ENCODE results near the gene OR2S2.
"Not testable (repeated sequence)": the region's sequence is repeated elsewhere in the genome, so short reads cannot be mapped to it uniquely, and the experiment has no call there.

OR2S2 gene, protein sequence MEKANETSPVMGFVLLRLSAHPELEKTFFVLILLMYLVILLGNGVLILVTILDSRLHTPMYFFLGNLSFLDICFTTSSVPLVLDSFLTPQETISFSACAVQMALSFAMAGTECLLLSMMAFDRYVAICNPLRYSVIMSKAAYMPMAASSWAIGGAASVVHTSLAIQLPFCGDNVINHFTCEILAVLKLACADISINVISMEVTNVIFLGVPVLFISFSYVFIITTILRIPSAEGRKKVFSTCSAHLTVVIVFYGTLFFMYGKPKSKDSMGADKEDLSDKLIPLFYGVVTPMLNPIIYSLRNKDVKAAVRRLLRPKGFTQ

DNA sequence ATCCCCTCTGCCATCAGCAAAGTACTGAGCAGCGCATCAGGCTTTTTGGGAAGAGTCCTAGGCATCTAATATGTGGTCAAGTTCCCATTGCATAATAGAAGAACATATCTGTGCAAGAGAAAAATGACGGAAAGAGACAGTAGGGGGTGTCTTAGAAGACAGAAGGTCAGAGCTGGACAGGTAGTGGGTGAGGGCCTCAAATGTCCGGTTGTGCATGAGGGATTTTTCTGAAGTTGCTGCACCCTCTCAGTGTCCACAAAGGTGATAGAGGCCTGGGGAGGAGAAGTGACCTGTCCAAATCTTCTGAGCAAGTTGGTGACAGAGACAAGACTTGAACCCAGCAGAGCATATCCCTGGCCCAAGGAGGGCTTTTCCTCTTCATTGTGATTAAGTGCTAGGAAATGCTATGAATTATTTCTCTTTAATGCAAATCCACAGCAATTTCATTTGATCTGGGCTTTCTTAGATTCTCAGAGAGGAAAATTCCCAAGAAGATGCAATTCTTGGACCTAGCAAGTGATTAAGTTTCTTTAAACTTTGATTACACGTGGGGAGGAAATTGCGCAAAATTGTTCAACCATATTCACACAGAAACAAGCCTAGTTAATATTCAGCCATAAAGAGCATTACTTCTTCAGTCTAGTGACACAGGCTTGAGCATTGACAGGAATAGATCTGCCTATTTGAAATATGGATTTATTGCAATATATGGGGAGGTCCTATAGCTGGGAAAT is at the start of gene OR2S2:
Gene OR2S2, minus strand, starts transcription at position 51 of the 734 bp plus-strand sequence. CDS start 56 bp downstream, outside the sequence.
- no peak for DNase-seq

DNA sequence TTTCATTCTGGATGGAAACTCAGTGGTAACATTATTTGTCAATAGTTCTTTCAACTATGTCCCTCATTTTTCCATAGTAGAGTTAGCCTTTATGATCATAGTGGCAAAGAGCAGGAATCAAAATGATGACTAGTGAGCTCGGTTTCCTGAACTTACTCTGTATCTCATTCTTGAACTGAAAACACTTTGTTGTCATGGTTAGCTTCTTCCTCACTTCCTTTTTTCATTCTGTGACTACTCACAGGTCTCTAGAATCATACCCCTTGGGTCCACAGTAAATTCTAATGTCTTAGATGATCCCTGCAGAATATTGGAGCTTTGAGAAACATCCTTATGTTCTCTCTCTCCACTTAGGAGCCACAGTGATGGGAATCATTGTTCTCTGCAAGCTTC is 49.4 kb upstream of the OR2S2 start:
- DNase-seq: no peak

DNA sequence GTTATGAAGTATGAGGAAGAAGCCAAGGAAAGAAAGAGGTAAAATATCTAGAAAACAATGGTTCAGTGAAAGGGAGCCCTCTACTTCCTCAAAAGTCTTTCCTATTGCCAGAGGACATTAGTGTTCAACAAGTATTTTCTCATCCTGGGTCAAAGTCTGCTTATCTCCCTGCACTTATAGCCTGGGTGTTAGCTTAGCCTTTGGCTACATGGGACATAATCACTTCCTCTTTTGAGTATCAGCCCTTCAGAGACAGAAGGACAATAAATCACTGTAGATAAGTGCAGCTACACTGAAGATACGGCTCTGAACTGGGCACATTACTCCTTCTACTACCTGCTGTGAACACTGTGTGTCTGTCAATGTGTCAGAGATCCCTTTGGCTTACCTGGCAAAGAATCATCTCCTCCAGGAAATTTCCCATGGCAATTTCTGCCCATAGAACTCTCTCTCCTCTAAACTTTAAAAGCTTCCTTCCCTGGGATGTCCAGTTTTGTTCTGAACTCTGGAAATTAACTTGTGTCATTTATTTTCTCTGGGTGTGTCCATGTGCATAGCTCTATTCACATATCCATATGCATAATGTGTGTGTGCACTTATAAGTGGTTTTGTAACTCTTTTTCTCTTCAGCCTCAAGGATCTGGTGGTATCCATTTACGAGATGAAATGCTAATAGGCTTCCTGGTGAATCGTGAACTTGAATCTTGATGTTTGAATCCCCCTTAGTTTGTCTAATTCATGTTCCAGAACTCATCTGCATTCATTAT is 48.8 kb upstream of the OR2S2 start:
- no peak for DNase-seq

DNA sequence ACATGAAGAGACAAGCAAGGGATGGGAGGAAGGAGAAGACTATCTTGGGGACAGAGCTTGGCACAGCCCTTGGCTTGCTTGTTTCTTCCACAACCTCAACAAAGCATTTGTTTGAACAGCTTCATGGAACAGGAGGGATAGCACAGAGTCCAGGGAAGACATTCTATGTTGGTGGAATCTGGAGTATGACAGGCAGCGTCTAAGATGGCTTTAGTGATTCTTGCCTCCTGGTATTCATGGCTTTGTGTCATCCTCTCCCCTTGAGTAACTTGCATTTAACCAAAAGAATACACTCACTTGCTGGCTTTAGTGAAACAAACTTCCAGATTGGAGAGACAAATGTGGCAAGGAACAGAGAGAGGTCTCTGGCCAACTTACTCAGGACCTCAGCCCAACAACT is 47.9 kb upstream of the OR2S2 start:
- DNase-seq: no peak

DNA sequence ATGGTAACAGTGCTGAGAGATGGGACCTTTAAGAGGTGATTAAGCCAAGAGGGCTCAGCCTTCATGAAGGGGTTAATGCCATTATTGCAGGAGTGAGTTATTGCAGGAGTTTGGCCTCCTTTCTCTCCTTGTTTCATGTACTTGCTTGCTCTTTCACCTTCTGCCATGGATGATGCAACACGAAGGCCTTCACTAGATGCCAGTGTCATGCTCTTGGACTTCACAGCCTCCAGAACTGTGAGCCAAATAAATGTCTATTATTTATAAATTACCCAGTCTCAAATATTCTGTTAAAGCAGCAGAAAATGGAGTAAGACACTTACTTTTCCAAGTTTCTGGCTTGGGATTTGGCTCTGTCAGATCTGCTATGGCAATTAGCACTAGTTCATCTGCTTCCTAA is 40.4 kb upstream of the OR2S2 start:
- DNase-seq: no peak

DNA sequence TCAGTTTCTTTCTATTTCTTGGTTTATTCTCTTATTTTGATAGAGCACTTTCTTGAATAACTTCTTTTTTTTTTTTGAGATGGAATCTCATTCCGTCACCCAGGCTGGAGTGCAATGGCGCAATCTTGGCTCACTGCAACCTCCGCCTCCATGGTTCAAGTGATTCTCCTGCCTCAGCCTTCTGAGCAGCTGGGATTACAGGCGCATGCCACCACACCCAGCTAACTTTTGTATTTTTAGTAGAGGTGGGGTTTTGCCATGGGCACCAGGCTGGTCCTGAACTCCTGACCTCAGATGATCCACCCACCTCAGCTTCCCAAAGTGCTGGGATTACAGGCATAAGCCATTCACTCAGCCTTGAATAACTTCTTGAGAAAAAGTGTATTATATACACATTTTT is 39.1 kb upstream of the OR2S2 start:
- DNase-seq: not testable (repeated sequence)

DNA sequence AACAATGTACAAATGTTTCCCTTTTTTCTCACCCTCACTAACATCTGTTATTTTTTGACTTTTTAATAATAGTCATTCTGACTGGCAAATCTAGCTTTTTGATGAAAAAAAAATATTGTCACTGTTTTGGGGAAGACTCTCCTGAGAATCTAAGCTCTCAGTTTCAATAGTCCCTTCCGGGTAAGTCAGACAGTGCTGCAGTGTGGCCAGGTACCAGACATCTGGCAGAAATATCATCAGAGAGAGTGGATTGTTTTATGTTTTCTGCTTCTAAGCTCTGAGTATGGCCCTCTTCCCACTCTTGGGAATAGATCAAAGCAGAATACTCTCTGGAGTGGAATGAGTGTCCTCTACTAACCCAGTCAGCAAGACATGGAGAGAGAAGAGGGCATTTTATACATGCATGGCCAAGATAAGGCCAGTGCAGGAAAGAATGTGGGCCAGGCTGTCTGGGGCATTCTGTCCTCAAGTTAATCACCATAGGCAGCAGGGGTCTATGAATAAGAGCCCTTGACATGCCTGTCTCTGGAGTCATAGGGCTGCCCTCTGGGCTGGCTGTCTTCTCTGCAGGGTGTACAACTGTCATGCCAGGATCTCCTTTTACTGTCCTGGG is 38.5 kb upstream of the OR2S2 start:
- DNase-seq: no peak

DNA sequence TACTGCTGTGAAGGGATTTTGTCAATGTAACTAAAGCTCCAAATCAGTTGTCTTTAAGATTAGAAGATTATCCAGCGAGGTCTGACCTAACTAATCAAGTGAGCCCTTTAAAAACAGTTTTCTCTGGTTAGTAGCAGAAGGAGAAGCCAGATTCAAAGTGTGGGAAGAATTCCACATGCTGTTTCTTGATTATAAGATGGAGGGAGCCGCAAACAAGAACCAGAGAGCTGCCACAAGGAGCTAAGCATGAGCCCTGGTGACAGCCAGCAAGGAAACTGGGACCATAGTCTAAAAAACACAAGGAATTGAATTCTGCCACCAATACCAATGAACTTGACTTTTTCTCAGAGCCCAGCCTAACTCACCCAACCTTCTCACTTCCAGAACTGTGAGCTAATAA is 37.0 kb upstream of the OR2S2 start:
- no peak for DNase-seq

DNA sequence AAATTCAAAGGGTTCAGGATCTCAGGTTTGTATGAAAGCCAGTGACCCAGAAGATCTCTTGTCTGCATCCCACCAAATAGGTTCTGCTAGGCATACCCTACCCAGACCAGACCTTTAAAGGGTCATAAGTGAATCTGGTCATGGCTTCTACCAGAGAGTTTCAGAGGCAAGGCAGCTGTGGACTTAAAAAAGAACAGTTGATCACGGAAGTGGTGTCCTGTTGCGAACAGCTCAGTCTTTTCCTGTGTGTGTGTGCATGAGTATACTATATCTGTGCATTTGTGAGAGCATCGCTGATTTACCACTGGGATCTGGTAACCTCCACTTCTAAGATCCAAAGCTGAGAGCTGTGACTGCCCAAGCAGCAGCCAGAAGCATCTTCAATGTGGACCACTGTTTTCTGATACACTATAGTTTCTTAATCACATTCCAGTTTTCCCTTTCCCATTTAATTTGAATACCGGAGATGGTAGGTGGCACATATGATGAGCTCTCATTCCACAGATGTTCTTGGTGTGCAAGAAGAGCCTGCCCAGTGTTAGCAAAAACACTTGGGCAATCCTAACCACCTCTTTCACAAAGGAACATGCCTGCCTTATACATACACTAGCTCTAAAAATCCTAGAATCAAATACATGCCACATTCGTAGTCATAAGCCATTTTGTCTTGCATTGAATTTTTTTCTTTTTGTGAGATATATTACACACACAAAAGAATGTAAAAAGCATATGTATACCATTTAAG is 36.2 kb upstream of the OR2S2 start:
- DNase-seq: no peak

DNA sequence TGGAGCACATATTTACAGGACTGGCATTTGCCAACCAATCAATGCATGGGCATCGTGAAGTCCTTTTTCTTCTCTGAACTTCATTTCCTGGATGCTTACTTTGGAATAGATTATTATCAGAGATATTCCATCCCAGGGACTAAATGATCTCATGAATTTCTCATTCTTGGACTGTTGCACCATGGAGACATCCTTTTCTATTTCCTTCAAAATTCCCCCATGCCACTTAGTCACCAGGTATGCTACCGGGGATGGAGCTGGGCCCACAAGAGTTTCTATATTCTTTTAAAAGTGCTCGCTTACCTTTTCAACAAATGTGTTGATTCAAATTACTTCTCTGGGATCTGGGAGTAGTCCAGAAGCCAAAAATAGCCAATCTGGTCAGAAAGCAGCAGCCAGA is 35.2 kb upstream of the OR2S2 start:
- not testable (repeated sequence) for DNase-seq

DNA sequence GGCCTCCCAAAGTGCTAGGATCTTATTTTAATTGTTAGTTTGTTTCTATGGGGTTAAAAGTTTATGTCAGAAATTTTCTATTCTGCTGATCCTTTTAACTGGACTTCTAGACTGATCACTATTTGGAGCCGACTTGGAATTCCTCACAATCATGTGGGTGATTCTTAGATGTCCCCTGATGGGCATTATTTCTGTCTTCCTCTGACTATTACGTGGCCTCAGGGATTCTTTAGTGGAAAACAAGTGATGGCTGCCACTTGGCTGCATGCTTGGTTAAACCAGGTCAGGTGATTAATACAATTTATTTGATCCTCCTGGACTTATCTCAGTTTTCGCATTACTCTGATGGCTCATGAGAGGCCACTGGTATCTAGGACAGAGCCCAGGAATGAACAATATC is 32.2 kb upstream of the OR2S2 start:
- DNase-seq: no peak

DNA sequence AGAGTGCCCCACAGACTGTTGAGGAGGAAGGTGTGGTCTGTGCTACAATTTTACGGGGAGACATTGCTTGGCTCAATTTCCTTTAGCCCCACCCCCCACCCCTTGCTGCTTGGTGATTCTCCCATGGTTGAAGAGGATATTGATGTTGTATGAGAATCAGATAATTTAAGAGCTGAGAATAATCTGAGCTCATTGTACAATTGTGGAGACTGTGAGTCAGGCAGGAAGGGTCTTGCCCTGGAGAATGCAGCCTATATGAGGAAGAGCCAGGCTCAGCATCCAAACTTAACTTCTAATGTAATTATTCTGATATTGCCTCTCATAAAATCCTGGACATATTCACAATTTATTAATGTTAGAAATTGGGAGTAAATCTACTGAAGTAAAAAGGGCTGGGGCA is 26.1 kb upstream of the OR2S2 start:
- no peak for DNase-seq

DNA sequence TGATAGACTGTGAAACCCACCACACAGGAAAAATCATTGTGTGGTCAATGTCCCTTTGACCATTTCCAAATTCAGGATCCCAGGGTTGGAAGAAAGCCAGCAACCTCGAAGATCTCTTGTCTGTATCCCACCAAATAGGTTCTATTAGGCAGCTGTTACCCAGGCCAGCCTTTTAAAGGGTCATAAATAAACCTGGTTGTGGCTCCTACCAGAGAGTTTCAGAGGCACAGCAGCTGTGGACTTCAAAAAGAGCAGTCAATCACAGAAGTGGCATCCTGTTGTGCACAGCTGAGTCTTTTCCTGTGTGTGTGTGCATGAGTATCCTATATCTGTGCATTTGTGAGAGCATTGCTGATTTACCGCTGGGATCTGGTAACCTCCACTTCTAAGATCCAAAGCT is 23.7 kb upstream of the OR2S2 start:
- no peak for DNase-seq

DNA sequence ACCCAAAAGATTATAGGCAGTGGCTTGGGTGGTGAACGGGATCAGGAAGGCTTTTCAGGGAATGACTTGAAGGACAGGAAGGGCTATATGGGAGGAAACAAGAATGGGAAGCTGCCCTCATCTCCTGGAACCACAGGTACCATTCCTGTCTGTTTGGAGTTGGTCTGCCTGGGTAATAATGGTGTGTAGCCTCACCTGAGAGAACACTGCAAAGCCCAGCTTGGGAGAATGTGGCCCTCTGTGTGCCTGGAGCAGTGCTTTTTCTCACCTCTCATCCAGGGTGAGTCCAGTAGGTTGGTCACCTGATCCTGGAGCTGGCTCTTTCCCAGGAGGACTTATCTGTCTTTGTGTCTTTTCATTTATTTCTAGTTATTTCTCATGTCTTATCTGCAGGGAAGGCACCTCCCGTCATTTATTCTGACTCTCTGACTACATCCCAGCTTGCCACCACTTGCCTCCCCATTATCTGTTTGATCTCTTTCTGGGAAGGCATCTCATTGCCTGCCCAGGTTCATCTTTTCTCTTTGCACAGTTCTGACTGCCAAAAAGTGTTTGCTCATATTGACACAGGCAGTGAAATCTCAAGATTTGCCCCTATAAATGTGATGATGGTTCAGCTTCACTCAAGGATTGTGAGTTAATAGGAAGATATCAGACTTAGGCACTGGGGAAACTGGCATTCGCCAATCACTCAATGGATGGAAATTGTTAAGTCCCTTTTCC is 22.5 kb upstream of the OR2S2 start:
- DNase-seq: no peak

DNA sequence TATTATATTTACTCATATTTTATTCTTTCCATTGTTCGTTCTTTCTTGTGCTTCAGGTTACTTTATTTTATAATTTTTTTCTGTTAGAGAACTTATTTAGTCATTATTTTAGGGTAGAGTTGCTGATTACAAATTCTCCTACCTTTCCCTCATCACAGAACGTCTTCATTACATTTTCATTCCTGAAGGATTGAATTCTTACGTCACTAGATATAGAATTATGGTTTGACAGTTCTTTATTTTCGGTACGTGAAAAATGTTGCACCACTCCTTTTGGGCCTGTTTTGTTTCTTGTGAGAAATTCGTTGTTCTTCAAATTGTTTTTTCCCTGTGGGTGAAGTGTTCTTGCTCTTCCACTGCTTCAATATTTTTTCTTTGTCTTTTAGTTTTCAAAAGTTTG is 20.8 kb upstream of the OR2S2 start:
- no peak for DNase-seq

DNA sequence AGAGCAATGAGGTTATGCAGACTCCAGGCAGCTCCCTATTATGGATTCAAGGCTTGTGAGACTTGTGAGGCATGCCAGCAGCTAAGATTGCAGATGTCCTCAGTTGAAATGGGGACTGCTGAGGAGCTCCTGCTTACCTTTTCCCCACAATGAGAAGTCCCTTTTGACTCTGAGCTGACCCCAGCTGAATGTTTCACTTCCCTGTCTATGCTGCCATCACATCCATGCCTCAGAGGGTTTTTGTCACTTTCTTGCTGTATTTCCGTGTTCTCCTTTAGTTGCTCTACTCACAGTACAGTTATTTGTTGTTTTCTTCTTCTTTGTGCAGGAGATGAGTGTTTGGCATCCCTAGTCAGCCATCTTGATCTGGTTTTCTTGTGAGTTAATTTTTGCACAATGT is 18.8 kb upstream of the OR2S2 start:
- DNase-seq: no peak

DNA sequence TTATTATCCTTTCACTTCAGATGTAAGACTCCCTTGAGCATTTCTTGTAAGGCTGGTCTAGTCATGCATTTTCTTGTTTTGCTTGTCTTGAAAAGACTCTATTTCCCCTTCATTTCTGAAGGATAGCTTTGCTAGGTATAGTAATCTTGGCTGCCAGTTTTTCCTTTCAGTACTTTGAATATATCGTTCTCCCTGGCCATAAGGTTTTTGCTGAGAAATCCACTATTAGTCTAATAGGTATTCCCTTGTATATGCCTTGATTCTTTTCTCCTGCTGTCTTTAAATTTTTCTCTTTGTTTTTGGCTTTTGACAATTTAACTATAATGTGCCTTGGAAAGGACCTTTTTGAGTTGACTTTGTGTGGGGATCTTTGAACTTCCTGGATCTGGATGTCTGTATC is 16.8 kb upstream of the OR2S2 start:
- DNase-seq: no peak

DNA sequence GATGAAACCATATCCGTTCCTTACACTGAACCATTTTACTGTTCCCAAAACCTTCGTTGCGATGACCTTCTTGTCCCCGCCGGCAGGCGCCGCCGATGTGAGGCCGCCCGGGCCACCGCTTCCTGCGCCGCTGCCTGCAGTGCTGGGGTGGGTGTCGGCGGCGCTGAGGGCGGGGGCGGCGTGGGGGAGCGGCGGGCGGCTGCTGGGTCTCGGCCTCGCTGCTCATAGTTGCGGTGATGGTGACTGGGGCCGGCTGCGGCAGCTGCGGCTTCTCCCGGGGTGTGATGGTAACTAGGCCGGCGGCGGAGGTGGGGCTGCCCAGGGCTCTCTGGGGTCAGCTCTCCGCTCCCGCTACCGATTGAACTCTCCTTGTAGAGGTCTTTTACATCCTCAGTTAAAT is 14.1 kb upstream of the OR2S2 start:
- no peak for DNase-seq

DNA sequence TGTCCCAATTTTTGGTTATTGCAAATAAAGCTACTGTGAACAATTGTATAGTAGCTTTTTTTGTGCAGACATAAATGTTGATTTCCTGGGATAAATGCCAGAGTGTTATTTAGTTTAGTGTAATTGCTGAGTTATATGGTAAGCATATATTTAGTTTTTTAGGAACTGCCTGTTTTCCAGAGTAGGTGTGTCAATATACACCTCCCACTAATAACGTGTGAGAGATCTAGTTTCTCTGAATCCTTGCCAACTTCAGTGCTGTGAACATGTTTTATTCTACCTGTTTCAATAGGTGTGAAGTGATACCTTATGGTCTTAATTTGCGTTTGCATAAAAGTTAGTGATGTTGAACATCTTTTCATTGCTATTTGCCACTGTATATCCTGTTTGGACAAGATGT is 9.1 kb upstream of the OR2S2 start:
- no peak for DNase-seq

DNA sequence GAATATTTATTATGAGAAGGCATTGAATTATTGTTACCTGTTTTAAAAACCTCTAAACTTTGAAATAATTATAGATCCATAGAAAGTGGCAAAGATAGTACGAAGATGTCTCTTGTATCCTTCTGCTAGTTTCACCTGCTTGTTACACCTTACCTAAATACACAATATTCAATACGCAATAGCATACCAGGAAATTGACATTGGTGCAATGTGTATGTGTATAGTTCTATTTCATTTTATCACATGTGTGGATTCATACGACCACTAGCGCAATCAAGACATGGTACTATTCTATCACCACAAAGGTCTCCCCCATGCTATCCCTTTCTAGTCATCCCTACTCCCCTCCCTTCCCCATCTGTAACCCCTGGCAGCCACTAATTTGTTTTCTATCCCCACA is 8.5 kb upstream of the OR2S2 start:
- DNase-seq: no peak

DNA sequence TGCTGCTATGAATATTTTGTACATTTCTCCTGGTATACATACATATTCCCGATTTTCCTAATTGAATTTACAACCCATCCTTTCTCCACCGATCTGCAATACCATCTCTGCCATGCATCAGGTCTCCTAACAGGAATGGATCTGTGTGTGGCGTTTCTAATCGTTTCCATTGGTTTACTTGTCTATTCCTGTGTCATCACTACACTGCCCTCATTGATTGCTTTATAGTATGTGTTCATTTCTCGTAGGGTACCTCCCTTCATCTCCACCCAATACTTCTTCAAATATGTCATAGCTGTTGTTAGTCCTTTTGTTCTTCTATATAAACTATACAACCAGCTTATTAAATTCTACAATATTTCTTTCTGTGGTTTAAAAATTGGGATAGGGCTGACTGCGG is 7.1 kb upstream of the OR2S2 start:
- no peak for DNase-seq

All from hypothalamus (tissue), 51 donors.